NCI-H1105 treated with DMSO at 0.1 percent for 48 hours (cell line): Measurements from ENCODE around the gene TCF4.

Source experiments
- DNase-seq: peaks from one replicate; lab custom pipeline; 2025; lab: John Stamatoyannopoulos, UW

The TCF4 gene

GRCh38 chr18:55289775-55290174, 298.2 kb downstream of the TCF4 start:
- DNase-seq, result no peak

- DNase-seq, result peak; percentile 92
Observed at GRCh38 chr18:55289048-55289447, 298.9 kb downstream of the TCF4 start.

- DNase-seq, result no peak
Observed at GRCh38 chr18:55287935-55288868, 299.8 kb downstream of the TCF4 start.

GRCh38 chr18:55287149-55287806, 300.7 kb downstream of the TCF4 start:
- no peak for DNase-seq

- DNase-seq, result no peak
Observed at GRCh38 chr18:55286257-55286825, 301.7 kb downstream of the TCF4 start.

- no peak for DNase-seq
Observed at GRCh38 chr18:55284614-55285013, 303.4 kb downstream of the TCF4 start.

GRCh38 chr18:55283309-55283708, 304.7 kb downstream of the TCF4 start:
- no peak for DNase-seq

GRCh38 chr18:55280503-55280902, 307.5 kb downstream of the TCF4 start:
- DNase-seq, result peak; percentile 87

- DNase-seq, result no peak
Observed at GRCh38 chr18:55275039-55275901, 312.7 kb downstream of the TCF4 start.

- DNase-seq, result no peak
Observed at GRCh38 chr18:55272510-55273243, 315.3 kb downstream of the TCF4 start.

- DNase-seq, result no peak
Observed at GRCh38 chr18:55269622-55270021, 318.4 kb downstream of the TCF4 start.

GRCh38 chr18:55268628-55269275, 319.2 kb downstream of the TCF4 start:
- no peak for DNase-seq

GRCh38 chr18:55268151-55268601, 319.8 kb downstream of the TCF4 start:
- no peak for DNase-seq

GRCh38 chr18:55266981-55267380, 321.0 kb downstream of the TCF4 start:
- DNase-seq, result no peak

- DNase-seq, result no peak
Observed at GRCh38 chr18:55265984-55266383, 322.0 kb downstream of the TCF4 start.

GRCh38 chr18:55265130-55265675, 322.8 kb downstream of the TCF4 start:
- no peak for DNase-seq

GRCh38 chr18:55264108-55264507, 323.9 kb downstream of the TCF4 start:
- DNase-seq, result peak; percentile 14

GRCh38 chr18:55262021-55262560, 325.9 kb downstream of the TCF4 start:
- no peak for DNase-seq

- DNase-seq, result no peak
Observed at GRCh38 chr18:55261253-55261652, 326.7 kb downstream of the TCF4 start.

- DNase-seq, result no peak
Observed at GRCh38 chr18:55258088-55258487, 329.9 kb downstream of the TCF4 start.
